ENCODE results near the gene CCDC136.

The CCDC136 gene

DNA sequence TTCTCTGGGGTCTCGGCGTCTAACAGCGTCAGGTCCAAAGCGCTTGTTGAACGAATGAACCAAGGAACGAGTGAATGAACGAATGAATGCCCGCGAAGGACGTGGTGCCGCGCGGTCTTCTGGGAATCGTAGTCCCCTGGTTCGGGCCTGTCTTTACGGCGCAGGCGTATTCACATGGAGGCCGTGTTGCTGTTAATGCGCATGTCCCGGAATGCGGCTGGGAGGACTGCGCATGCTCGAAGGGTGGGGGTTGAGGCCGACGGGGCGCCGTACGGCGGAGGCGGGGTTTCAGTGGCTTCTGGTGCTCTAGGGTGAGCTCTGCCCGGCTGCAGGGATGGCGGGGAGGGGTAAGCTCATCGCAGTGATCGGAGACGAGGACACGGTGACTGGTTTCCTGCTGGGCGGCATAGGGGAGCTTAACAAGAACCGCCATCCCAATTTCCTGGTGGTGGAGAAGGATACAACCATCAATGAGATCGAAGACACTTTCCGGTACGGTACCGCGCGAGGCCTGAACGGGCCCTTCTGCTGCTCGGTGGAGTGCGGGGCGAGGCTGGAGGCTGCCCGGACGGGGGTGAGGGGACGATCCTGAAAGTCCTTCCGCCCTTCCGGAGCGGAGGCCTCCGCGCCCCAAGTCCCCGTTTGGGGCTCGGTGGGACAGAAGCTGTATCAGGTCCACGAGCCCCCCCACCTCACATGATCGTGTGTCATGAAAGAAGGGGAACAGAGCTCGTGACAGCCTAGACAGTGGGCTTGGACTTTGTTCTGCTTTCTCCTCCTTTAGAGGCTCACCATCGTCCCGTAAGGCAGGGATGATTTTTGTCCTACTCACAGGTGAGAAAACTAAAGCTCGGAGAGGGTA lies 71.0 kb downstream of the CCDC136 start, which contains the start of gene ATP6V1F:
ATP6V1F (plus strand) TSS at position 286 of the 862 bp plus-strand sequence; CDS start at position 335, 49 bp downstream.
- peak; percentile 99 for DNase-seq (ENCODE audit: low spot score)

DNA sequence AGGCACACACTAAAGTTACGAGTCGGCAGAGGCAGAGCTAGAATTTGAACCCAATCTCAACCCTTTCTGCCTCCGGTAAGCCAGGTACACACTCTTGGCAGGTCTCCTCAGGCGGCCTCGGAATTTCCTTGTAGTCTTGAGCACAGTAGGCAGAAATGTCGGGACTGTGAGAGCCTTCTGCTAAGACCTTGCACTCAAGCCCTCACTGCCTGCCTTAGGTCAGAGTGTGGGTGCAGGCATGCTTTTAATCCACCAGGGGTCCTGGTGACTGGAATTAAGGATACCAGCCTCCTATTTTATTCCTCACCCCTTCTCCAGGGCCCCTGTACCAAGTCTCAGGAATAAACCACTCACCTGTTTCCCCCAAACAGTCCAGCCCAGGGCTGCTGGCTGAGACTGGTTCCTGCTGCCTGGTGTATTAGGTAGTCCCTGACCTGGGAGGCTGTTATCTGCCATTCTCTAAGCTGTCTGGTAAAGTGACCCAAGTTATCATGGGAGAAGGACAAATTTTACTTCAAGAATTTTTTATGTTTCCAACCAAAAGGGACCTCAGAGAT lies 71.7 kb downstream of the CCDC136 start:
- peak; percentile 54 for DNase-seq (ENCODE audit: low spot score)

DNA sequence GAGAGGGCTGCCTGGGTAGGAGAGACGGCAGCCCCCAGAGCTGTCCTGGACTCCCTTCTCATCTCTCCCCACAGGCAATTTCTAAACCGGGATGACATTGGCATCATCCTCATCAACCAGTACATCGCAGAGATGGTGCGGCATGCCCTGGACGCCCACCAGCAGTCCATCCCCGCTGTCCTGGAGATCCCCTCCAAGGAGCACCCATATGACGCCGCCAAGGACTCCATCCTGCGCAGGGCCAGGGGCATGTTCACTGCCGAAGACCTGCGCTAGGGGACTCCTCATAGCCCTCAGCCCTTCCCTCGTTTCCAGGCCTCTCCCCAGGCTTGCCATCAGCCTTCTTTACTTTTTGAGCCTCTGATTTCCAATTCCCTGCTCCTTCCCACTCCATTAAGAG lies 73.5 kb downstream of the CCDC136 start:
- DNase-seq (ENCODE audit: low spot score), result no peak

DNA sequence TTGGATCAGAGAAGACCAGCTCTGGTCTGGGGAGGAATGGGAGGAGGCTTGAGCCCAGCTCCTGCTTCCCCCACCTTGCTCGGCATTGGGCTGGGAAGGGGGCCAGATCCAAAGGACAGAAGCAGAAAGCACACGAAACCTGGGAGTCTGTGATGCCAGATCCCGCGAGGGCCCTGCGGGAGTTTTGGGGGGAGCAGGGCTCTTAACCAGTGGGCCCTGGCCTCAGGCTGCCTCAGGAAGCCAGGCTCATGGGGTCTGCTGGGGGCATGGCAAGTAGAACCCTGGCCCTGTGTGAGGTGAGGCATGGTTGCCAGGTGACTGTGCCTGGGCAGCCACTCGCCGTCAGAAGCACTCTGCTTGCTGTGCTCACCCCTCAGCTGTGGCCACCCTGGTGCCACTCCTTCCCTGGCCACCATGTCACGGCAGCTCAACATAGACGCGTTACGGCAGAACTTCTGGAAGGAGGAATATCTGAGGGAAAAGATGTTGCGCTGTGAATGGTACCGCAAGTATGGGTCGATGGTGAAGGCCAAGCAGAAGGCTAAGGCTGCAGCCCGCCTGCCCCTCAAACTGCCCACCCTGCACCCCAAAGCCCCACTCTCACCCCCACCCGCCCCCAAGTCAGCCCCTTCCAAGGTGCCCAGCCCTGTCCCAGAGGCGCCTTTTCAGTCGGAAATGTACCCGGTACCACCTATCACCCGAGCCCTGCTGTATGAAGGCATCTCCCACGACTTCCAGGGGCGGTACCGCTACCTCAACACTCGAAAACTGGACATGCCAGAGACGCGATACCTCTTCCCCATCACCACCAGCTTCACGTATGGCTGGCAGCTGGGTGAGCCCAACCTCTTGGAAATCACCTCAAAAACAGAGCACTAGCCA lies 74.5 kb downstream of the CCDC136 start:
- DNase-seq (ENCODE audit: low spot score), result no peak

DNA sequence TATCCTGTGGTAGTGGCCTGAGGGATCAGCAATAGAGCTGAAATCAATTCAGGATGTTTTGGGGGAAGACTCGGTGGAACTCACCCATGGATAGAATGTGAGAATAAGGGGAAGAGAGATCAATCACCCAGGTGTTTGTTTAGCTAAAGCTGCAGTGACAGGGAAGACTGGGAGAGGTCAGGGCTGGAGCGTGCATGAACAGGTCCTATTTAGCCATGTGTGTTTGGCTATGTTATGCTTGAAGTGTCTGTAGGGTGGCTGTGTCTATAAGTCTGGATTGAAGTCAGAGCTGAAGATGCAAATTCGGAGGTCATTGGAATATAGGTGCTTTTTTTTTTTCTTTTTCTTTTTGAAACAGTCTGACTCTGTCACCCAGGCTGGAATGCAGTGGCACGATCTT lies 75.5 kb downstream of the CCDC136 start:
- DNase-seq (ENCODE audit: low spot score), result no peak

DNA sequence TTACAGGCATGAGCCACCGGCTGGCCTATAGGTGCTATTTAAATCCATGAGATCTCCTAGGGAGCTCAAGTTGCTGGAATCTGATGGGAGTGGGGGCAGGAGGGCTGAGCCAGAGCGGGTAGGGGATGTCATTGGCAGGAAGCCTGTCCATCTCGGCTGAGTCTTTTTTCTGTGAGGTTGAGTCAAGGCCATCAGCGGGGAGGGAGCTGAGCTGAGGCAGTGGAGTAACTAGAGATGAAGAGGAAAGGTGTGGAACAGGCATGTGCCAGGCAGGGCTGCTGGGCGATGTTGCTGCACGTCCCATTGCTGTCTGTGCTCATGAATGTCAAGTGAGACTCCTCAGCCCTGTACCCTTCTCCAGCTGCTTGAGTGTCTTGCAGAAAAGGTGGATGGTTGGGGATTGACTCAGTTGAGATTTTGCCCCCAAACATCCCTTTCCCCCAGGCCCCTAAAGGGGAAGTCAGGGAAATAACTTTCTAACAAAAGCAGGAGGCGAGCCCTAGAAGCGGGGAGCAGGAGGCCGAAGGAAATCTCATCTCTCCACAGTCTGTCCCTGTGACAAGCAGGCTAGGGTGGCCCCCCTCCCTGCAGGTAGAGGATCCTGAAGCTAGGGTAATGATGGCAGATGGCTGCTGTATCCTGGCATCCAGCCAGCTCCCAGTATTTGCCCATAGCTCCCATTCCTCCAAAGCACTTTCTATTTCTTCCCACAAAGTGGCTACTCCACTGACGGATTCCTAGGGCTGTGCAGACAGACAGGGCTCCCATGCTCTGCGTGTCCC lies 76.3 kb downstream of the CCDC136 start:
- DNase-seq (ENCODE audit: low spot score), result no peak

DNA sequence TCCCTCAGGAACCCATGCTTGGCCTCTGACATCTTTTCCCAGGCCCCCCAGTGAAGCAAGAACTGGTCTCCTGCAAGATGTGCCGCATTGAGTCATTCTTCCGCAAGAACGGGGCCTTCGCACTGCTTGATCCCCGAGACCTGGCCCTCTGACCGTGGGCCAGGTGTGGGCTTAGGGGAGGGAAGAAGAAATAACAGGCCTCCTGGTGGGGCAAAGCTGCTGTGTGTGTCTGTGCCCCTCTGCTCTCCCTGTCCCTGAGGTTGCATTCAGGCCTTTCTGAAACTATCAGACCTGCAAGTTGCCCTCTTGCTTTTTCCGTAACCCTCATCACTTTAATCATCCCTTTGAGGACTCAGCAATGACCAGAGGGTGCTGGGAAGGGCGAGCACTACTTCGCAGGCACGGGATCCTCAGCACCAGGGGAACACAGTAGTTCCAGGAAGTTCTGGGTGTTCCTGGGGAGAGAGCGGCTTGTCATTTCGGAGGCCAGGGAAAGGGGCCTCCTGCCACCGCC lies 76.9 kb downstream of the CCDC136 start:
- no peak for DNase-seq (ENCODE audit: low spot score)

DNA sequence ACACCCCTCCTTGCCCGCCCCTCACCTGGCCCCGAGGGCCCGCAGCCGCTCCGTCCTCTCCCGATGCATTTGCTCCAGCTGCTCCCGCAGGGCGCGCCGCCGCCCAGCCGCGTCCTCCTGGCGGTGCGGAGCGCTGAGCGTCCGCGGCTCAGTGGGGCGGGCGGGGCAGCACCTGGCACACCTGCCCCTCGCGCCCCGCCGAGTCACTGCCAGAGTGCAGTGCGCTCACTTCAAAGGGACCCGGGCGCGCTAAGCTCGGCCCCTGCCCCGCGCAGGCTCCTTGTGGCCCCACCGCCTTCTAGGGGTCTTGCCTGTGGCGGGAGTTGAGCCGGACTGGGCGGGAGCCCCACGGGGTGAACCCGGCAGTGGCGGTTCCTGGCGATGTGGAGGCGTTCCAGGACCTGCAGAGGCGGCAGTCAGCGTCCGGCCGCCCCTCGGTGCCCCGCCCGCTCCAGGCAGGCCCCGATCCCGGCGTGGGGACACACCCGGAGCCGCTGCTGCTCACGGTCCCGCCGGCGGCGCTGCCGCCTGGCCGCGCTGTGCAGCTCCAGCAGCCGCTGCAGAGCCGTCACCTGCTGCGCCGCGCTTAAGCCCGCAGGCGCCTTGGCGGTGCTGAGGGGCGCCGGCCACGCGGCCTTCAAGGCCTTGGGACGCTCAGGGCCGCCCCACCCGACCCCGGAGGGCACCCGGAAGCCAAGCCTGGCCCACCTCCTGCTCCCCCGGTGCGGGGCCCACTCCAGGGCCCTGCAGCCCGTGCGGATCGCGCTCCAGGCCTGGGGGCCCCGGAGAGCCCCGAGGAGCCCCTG lies 77.6 kb downstream of the CCDC136 start:
- DNase-seq (ENCODE audit: low spot score), result no peak

DNA sequence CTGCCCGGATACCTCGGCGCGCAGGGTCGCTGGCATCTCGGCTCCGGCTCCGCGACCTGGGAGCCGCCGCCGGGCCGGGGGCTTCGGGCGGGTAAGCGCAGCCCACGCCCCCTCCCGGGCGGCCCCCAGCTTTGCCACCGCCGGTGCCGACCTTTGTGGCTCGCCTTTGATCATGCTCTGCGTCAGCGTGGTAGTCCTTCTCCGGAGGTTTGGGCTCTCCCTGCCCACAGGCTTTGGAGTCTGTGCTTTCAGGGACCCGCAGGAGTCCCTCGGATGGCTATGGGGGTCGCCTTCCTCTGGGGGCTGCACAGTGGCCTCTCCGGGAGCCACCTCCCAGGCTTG lies 78.1 kb downstream of the CCDC136 start:
- no peak for DNase-seq (ENCODE audit: low spot score)

DNA sequence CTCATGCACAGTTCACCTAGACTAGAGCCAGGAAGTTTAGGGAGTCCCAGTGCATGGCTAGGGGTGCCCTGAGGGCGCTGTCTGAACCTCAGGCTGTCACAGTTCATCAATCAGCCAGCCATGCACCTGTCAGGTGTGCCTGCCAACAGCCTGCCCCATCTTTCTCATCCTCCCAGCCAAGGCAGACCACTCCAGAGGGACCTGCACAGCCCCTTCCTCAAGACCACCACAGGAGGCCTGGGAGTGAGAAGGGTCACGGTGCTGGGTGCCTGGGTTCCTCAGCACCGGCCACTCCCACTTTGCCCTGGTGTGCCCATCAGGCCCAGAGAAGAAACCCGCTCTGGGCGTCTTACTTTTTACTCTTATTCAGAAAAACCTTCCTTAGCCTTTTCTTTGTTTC lies 79.3 kb downstream of the CCDC136 start:
- DNase-seq (ENCODE audit: low spot score), result no peak

All from activated CD4-positive, alpha-beta T cell treated with anti-CD3 and anti-CD28 coated beads, Interleukin-2, Interleukin-4, amounts not matched to agents 100 ng/mL and 50 ng/mL, durations not matched to agents 16 hours and 8 hours (primary cell).